NCI-H1105 treated with DMSO at 0.1 percent for 48 hours (cell line): ENCODE results near the gene CBLB.
"Not testable (repeated sequence)": the region's sequence is repeated elsewhere in the genome, so short reads cannot be mapped to it uniquely, and the experiment has no call there.

Experiments used
- DNase-seq: peaks from one replicate; lab custom pipeline; 2025; lab: John Stamatoyannopoulos, UW

CBLB gene

DNA sequence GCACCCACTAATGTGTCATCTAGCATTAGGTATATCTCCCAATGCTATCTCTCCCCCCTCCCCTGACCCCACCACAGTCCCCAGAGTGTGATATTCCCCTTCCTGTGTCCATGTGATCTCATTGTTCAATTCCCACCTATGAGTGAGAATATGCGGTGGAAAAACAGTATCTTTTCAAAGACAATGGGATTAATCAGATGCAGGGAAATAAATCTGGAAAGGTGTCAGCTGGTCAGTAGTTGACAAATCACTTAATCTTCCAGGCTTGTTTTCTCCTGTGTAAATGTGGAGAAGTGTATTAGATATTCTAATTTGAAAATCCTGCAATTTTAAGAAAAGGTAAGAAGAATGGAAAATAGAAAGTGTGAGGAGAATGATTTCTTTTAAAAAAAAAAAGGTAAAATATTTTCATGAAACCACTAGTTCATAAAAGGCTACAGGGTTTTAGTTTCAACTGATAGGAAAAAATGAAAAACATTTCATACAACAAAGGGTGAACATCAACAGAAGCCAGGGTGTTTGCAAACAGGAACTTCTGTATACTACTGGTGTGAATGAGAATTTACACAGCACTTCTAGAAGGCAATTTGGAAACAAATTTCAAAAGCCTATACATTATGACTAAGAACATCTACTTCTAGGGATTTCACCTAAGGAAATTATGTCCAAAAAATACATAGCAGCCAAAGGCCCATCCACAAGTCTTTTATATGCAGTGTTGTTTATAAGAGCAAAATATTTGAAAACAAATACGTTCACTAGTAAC lies 113.5 kb downstream of the CBLB start:
- DNase-seq: no peak

DNA sequence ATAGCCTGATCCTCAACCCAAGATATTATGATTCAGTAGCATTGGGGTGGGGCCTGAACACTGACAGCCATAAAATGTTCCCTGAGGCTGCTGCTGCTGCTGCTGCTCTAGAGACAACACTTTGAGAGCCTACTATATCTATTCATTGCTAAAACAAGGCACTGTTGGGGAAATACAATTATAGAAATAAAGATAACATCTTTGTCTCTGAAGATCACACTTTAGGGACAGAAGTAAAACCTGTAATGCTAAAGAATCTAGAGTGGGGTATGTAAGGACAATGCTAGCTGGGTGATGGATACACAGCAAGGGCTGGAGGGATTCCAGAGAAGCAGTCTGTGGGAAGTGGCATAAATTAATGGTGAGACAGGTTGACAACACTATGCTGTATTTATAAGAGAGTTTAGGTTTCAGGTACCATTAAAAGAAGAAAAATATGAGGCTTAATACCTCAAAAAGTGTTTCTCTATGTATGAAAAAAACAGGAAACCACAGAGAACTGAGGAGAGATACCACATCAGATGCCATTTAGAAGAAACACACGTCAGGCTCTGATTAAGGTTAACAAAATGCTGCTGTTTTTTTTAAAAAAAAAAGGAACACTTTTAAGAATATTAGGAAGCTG lies 115.9 kb downstream of the CBLB start:
- no peak for DNase-seq

DNA sequence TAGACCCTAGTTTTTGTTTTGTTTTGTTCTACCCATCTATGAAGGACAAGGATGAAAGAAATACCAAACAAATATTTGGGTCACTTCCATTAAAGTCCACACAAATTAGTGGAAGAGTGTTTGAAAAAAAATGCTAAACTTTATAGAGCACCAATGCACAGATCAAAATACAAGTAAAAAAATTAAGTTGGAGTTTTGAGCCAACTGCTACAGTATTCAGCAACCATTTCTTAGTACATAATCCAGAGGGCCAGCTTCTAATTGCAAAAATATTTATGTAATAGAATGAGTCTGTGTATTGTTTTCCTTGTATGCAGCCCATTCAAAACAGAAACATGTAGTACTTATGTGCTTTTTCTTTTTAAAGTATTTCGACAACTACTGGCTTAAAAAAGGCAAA lies 121.1 kb downstream of the CBLB start:
- no peak for DNase-seq

DNA sequence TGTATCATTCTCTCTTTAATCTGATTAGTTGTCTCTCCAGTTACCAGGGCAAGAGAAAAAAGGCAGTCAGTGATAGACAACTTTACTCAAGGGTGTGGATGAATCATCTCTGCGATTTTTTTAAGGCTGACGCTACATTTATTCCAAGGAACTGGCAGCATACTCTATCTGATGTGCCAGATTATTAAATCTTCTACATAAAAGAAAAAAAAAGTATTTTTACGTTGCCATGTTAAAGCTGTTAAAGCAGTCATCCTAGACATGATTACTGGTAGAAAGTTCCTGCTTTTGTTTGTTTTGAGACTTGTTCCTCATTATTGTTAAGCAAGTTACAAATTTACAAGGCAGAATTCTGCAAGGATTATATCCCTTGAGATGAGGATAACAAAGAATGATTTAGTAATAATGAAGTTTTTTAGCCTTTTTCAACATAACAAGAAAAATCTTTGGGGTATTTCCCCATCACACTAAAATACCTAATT lies 121.7 kb downstream of the CBLB start:
- no peak for DNase-seq

- no peak for DNase-seq
These were observed 122.4 kb downstream of the CBLB start for GRCh38 chr3:105746231-105746996.

DNA sequence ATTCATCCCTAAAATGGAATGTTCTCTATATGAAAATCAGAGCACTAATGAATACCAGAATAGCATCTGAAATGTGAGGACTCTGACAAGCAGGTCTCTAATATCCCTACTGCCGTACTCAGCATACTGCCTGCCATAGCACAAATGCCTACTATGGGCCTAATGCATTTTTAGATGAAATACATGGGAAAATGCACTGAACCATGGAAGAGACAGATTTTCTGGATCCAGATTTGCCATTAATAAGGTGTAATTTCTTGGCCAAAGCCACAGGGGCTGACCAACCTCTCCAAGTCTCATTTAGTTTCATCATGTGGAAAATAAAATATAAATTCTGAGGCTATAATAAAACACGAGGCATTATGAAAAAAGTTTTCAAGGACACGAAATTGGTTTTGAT lies 123.8 kb downstream of the CBLB start:
- DNase-seq: no peak

GRCh38 chr3:105744202-105744601 lies 124.6 kb downstream of the CBLB start:
- DNase-seq: no peak

GRCh38 chr3:105733356-105733755 lies 135.5 kb downstream of the CBLB start:
- no peak for DNase-seq

GRCh38 chr3:105731686-105732085 lies 137.1 kb downstream of the CBLB start:
- DNase-seq: no peak

GRCh38 chr3:105730801-105731354 lies 137.9 kb downstream of the CBLB start:
- DNase-seq: no peak

DNA sequence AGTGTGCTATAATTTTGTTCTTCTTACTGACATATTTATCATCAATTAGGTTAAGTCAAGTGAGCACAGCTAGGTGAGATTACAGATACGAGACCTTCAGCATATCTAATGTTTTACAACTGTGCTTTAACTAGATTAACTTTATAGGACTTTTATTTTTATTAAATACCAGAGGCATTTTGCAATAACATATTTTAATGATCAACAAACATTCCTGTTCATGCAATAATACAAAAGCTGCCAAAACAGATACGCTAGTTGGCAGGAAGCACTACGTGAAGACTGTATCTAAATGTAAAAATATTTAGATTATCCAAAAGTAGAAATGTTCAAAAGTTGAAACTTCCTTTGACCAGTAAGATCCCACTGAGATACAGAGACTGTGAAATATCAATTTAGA lies 139.1 kb downstream of the CBLB start:
- DNase-seq: no peak

DNA sequence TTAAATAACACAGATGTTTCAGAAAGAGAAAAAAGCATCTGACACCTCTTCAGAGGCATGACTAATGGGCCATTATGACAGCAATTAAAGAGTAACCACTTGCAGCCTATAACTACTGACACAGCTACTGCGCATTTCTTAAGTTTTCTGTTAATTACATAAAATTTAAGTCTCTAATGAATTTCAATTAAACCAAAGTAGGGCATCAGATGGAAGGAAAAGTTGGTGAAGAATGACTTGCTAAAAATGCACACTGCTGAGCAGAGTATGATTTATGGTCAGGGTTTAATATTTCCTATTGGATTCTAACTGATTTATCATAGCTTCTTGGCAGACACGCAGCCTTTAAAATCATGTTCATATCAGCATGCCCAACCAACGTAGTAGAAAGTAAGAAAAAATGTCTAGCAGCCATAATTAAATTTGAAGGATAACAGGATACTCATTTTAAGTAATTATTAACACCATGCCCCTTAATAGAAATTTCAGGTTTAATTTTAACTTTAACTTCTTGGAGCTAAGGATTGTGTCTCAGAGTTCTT lies 140.0 kb downstream of the CBLB start:
- DNase-seq: no peak

GRCh38 chr3:105727036-105727435 lies 141.8 kb downstream of the CBLB start:
- not testable (repeated sequence) for DNase-seq

- no peak for DNase-seq
These were observed 145.8 kb downstream of the CBLB start for GRCh38 chr3:105722943-105723556.

DNA sequence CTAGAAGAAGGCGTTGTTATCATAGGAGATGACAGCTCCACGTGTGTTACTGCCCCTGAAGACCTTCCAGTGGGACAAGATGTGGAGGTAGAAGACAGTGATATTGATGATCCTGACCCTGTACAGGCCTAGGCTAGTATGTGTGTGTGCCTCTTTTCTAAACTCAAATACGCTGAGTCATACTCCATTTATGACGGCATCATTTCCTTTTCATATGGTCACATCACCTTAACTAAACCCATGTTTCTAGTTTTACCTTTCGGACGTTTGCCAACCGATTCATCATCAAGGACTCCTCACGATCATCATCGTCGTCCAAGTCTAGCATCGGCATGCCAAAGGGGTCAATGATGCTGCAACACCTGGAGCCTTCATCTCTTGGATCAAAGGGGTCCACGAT lies 149.0 kb downstream of the CBLB start:
- no peak for DNase-seq

DNA sequence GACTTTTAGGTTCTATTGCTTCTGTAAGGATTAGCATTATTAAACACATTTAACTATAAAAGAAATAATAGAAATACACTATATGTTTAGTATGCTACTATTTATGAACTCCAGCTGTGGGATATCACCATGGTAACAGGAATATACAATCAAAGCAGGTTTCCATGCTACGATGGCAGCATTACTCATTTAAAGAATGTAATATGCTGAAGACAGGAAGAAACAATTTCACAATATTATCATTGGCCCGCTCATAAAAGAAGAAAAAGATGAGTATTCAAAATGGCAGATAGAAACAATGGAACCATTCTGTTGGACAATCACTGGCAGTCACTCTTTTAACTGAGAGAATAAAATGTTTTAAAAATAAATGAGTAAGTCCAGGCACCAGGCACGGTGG lies 153.4 kb downstream of the CBLB start:
- DNase-seq: no peak

- no peak for DNase-seq
These were observed 154.4 kb downstream of the CBLB start for GRCh38 chr3:105714453-105714852.

DNA sequence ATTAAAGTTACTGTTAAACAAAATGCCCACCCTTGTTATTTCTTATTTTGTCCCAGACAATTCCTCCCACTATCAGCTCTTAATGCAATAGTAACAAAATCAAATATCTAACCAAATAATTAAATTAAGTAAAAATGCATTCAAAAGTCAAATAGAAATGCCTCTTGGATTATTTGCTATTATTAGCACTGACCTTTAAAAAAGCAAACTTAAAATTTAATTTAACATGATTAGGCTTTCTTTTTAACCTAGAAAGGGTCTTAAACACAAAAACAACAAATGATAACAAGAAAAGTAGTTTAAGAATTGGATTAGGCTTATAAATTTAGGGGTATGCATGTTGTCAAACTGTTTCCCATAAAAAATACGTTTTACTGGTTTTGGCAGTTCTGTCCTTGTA lies 159.8 kb downstream of the CBLB start:
- DNase-seq: no peak

DNA sequence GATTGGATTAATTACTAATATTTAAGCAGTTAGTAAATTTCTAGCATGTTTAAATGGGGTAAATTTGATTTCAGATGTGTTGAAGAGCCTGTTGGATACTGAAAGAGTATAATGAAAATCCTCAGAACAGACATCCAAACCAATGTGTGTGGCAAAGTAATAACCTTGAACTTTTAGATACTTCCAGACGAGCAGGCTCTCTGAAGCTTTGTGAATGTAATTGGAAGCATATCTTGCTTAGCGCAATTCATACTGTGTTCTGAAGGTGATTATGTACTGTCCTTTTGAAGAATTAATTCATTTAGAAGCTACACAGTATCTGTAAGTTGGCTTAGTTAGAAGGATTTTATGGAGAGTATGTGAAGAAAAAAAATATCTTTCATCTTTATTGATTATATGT lies 161.8 kb downstream of the CBLB start:
- DNase-seq: no peak

DNA sequence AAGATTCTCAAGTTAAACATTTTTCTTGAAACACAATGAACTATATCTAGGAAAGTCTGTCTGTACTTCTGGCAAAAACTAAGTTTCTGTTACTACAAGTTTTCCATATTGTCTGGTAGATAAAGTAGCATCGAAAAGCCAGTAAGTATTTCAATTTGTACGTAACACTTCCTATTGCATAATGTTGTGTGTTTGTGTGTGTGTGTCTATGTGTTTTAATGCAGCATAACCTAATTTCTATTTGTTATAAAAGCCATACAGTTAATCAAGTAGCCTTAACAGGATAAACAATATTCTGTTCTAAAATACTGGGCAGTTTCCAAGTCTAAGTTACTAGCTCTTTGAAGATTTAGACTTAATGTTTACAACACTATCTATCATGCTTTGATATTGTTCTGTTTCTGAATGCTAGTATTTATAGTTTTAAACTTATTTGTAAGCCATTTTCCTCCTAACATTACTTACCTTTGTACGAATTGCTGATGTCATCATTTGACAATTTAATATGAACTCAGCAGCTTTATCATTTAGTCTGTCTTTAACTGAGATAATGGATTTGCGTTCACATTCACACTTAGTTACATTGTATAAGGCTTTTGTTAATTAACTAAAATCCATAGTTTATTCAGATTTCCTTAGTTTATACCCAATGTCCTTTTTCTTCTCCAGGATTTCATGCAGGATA lies 163.9 kb downstream of the CBLB start:
- no peak for DNase-seq

- DNase-seq: no peak
These were observed 168.2 kb downstream of the CBLB start for GRCh38 chr3:105700575-105700974.
